Measurements from ENCODE around the gene PALM3. TPM values are rescaled to one million over a fixed set of nuclear protein-coding genes. Genes with fewer than 3 reads are reported as not detected.

Gene PALM3
- total and polyA plus RNA-seq, 10 of the 15 experiments (the other 5 are each of a cell fraction or from before 2014, with no cell fraction given), result 0.07 TPM; not detected in 9

DNA sequence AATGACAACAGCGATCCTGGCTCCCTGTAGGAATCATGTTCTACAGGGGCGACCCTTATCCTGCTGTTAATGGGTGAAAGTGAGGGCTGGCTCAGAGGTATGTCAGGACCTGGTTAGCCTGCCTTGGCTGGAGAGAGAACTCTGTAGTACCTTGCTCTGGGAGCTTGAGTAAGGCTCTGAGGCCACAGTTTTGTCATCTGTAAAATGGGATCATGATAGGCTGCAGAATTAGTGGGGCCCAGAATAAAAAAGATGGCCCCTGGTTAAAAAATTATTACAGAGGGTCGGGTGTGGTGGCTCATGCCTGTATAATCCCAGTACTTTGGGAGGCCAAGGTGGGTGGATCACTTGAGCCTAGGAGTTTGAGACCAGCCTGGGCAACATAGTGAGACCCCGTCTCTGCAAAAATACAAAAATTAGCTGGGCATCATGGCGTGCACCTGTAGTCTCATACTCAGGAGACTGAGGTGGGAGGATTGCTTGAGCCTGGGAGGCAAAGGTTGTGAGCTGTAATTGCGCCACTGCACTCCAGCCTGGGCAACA is 39.2 kb upstream of the PALM3 start (continued):
- no peak for TF ChIP-seq RB1 (IDR thresholded peaks at IDR 0.05; ENCODE audit: borderline replicate concordance)
- TF ChIP-seq RAD51 (IDR thresholded peaks at IDR 0.05), result no peak

DNA sequence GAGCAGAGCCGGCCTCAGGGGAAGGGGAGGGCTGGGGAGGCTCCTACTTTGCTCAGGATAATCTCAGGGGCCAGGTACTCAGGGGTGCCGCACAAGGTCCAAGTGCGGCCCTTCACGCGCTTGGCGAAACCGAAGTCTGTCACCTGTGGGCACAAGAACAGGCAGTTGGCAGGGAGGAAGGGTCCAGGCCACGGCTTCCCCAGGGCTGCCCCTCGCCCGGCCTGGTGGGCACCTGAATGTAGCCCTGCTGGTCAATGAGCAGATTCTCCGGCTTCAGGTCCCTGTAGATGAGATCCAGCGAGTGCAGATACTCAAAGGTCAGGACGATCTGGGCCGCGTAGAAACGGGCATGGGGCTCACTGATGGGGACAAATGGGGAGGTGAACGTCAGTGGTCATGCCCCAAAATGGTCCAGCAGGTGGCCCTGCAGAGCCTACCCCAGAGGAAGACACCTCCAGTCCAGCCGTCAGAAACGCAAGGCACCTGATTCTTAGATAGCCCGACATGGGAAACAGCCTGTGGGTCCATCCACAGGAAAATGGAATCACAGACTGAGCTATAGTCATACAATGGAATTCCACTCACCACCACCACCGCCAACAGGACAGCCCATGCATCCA is 35.8 kb upstream of the PALM3 start:
- FAIRE-seq (no peak), ATAC-seq (no peak), DNase-seq (ENCODE audit: low read depth, low spot score) (no peak)
- intact Hi-C loops (cut with micrococcal nuclease; ENCODE audit: unreplicated experiment), result no loop called here
- H3K27ac ChIP-seq (ENCODE audit: control insufficient read depth, insufficient read depth), result no peak overlapping the region
- peaks cover 2% of the 10 kb centered on the region; the same call in 1 of the 3 replicates for H3K9me3 ChIP-seq (replicated peaks; ENCODE audit: control insufficient read depth, insufficient read depth, low read length)
- ChIA-PET CTCF (no interaction called here), SMC1A (ENCODE audit: uncharacterized antibody, unreplicated experiment) (no interaction called here), POLR2A (no interaction called here), RAD21 (ENCODE audit: unreplicated experiment) (no interaction called here)
- H4K20me1 ChIP-seq (ENCODE audit: control insufficient read depth, insufficient read depth), result no peaks in the 10 kb centered on the region
- 89% methylated on average over 21 of the region's 21 CpGs for WGBS (ENCODE audit: insufficient coverage, insufficient replicate concordance, low lambda C conversion rate, missing lambda C conversion rate)
- H3K4me3 ChIP-seq, result no peak overlapping the region
- no peak overlapping the region for H2AFZ ChIP-seq (ENCODE audit: control insufficient read depth, low read depth, low read length)
- H3K9ac ChIP-seq (ENCODE audit: control insufficient read depth, insufficient read depth, low read length), result no peak overlapping the region
- peaks cover 2 to 17% of the 10 kb centered on the region in 2 experiments for H3K36me3 ChIP-seq (ENCODE audit: control insufficient read depth in 2 of 2, insufficient read depth in 2 of 2, low read length in 1 of 2)
- no TSS peak for BruUV-seq (replicated peaks)
- no peak overlapping the region for H3K4me2 ChIP-seq (ENCODE audit: control insufficient read depth, insufficient read depth)
- H3K27me3 ChIP-seq (replicated peaks in 1 of 2; ENCODE audit: control insufficient read depth in 2 of 2, insufficient read depth in 2 of 2, low read length in 1 of 2), result no peaks in the 10 kb centered on the region
- no peaks in the 10 kb centered on the region for H3K4me1 ChIP-seq (ENCODE audit: control insufficient read depth, insufficient read depth, low read length)
- in situ Hi-C loops (cut with MboI), result no loop called here
- no peaks in the 10 kb centered on the region; the same call in 1 of the 2 replicates for H3K79me2 ChIP-seq (ENCODE audit: control insufficient read depth, insufficient read depth, low read length)
- TF ChIP-seq KLF5 (IDR thresholded peaks at IDR 0.05; ENCODE audit: partially characterized antibody), result no peak
- TF ChIP-seq EZH2 (IDR thresholded peaks at IDR 0.05; ENCODE audit: borderline replicate concordance, control insufficient read depth, low read depth, low read length), result no peak
- TF ChIP-seq, protein P1, sequence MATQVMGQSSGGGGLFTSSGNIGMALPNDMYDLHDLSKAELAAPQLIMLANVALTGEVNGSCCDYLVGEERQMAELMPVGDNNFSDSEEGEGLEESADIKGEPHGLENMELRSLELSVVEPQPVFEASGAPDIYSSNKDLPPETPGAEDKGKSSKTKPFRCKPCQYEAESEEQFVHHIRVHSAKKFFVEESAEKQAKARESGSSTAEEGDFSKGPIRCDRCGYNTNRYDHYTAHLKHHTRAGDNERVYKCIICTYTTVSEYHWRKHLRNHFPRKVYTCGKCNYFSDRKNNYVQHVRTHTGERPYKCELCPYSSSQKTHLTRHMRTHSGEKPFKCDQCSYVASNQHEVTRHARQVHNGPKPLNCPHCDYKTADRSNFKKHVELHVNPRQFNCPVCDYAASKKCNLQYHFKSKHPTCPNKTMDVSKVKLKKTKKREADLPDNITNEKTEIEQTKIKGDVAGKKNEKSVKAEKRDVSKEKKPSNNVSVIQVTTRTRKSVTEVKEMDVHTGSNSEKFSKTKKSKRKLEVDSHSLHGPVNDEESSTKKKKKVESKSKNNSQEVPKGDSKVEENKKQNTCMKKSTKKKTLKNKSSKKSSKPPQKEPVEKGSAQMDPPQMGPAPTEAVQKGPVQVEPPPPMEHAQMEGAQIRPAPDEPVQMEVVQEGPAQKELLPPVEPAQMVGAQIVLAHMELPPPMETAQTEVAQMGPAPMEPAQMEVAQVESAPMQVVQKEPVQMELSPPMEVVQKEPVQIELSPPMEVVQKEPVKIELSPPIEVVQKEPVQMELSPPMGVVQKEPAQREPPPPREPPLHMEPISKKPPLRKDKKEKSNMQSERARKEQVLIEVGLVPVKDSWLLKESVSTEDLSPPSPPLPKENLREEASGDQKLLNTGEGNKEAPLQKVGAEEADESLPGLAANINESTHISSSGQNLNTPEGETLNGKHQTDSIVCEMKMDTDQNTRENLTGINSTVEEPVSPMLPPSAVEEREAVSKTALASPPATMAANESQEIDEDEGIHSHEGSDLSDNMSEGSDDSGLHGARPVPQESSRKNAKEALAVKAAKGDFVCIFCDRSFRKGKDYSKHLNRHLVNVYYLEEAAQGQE (IDR thresholded peaks at IDR 0.05; ENCODE audit: low read depth, low read length), result no peak
- no peak for TF ChIP-seq MEF2B (IDR thresholded peaks at IDR 0.05; ENCODE audit: partially characterized antibody, poor library complexity, severe bottlenecking)
- no peak for TF ChIP-seq E2F8 (IDR thresholded peaks at IDR 0.05; ENCODE audit: low read depth, partially characterized antibody)
- no peak for TF ChIP-seq TCF7 (IDR thresholded peaks at IDR 0.05; ENCODE audit: borderline replicate concordance)
- TF ChIP-seq KDM1A (IDR thresholded peaks at IDR 0.05; ENCODE audit: borderline replicate concordance), result no peak
- no peak for TF ChIP-seq IKZF1 (conservative IDR thresholded peaks at IDR 0.05)
- no peak for TF ChIP-seq BRCA1 (IDR thresholded peaks at IDR 0.05; ENCODE audit: low read depth, low read length)
- TF ChIP-seq RAD21 (IDR thresholded peaks at IDR 0.05; ENCODE audit: insufficient read depth, low read depth, low read length), result no peak

Data from GM12878 (cell line).